A673 (cell line): Measurements from ENCODE around the gene PRPF38A. TPM values are rescaled to one million over a fixed set of nuclear protein-coding genes. Genes with fewer than 3 reads are reported as not detected.
"Not testable (repeated sequence)": the region's sequence is repeated elsewhere in the genome, so short reads cannot be mapped to it uniquely, and the experiment has no call there.

Source experiments
- BruUV-seq: library from RNA; stranded (reverse); fragments of 400-500 nt; replicated peaks from 2 replicates; lab custom pipeline; 2021; lab: Mats Ljungman, UMichigan
- CTCF ChIA-PET: fragments of 300-600 bp; sonication (Branson Sonifier 250); formaldehyde crosslinking; loops from one replicate; lab custom pipeline; 2022; ENCODE audit warnings: antibody characterized with exemption; lab: Charles Lee
- POLR2A ChIA-PET: fragments of 300-600 bp; sonication (Branson Sonifier 250); formaldehyde crosslinking; loops from one replicate; lab custom pipeline; 2022; ENCODE audit warnings: antibody characterized with exemption; ENCODE audit not compliant: low non-redundant PET; lab: Charles Lee
- DNase-seq: peaks from one replicate; pipeline ENCODE4 v3.0.0-alpha.2; 2015; ENCODE audit warnings: low spot score
- H3K27ac ChIP-seq: fragments of 200-600 bp; sonication (generic); 2 replicates; pipeline ENCODE4 v1.5.1; 2016; ENCODE audit warnings: mixed run types, low read depth, mild to moderate bottlenecking, mixed read lengths, antibody characterized with exemption, low read length; ENCODE audit not compliant: poor library complexity, severe bottlenecking
- H3K27me3 ChIP-seq: fragments of 200-600 bp; sonication (generic); replicated peaks from 2 replicates; pipeline ENCODE4 v1.6.1; 2017; ENCODE audit warnings: mixed run types, low read depth, mild to moderate bottlenecking, mixed read lengths, antibody characterized with exemption, low read length; ENCODE audit not compliant: insufficient read depth, poor library complexity
- H3K36me3 ChIP-seq: fragments of 200-600 bp; sonication (generic); 2 replicates; pipeline ENCODE4 v1.6.1; 2016; ENCODE audit warnings: mixed run types, mild to moderate bottlenecking, mixed read lengths, antibody characterized with exemption, low read length; ENCODE audit not compliant: insufficient read depth, poor library complexity, severe bottlenecking
- H3K4me1 ChIP-seq: fragments of 200-600 bp; sonication (generic); 2 replicates; pipeline ENCODE4 v1.6.1; 2017; ENCODE audit warnings: mixed run types, mild to moderate bottlenecking, mixed read lengths, antibody characterized with exemption, low read length; ENCODE audit not compliant: insufficient read depth, poor library complexity, severe bottlenecking
- H3K4me3 ChIP-seq: fragments of 200-600 bp; sonication (generic); 2 replicates; pipeline ENCODE4 v1.5.1; 2016; ENCODE audit warnings: low read depth, mixed run types, mild to moderate bottlenecking, mixed read lengths, low read length; ENCODE audit not compliant: poor library complexity, severe bottlenecking
- H3K9me3 ChIP-seq: fragments of 200-600 bp; sonication (generic); 2 replicates; pipeline ENCODE4 v1.6.1; 2016; ENCODE audit warnings: mixed run types, low read depth, mild to moderate bottlenecking, mixed read lengths, antibody characterized with exemption, low read length; ENCODE audit not compliant: poor library complexity, severe bottlenecking
- CTCF ChIP-seq: fragments of 300-800, 200-600 bp; sonication (generic); conservative IDR thresholded peaks from 2 replicates; pipeline ENCODE4 v1.5.1; 2017; ENCODE audit warnings: low read depth, mild to moderate bottlenecking, antibody characterized with exemption, low read length, moderate library complexity, mixed read lengths
- EZH2 ChIP-seq: fragments of 200-600 bp; sonication (generic); IDR thresholded peaks from 2 replicates; pipeline ENCODE4 v1.6.1; 2017; ENCODE audit warnings: borderline replicate concordance, low read depth, mild to moderate bottlenecking, mixed read lengths, antibody characterized with exemption, low read length; ENCODE audit not compliant: poor library complexity, severe bottlenecking
- intact Hi-C: fragments of 100-400 bp; cut with micrococcal nuclease; formaldehyde crosslinking; loops from one replicate; pipeline ENCODE4 v1.10.0; 2022; ENCODE audit not compliant: unreplicated experiment
- total RNA-seq: library from RNA; stranded (reverse); gene quantifications from 2 replicates; pipeline ENCODE4 v1.2.3, GENCODE V29; 2021

PRPF38A gene
- total RNA-seq, 1 experiment from 2014 or later = 95.7 TPM

GRCh38 chr1:52367272-52367671 lies 37.1 kb upstream of the PRPF38A start:
- intact Hi-C loops = loop anchor here (5.0 to 10.0 kb wide), 2 partner anchors 225 to 318 kb away; partner anchors contain the start of gene ZFYVE9
- H3K4me3 ChIP-seq = no peak overlapping the region
- POLR2A ChIA-PET = no interaction called here

GRCh38 chr1:52368383-52369172 lies 35.8 kb upstream of the PRPF38A start:
- Histone ChIP-seq H3K9me3 (no peaks in the 10 kb centered on the region), H3K27ac (peak overlapping the region; percentile 59), H3K27me3 (no peaks in the 10 kb centered on the region), H3K4me1 (peaks cover 12% of the 10 kb centered on the region), H3K4me3 (peak overlapping the region; percentile 50), H3K36me3 (peaks cover 23% of the 10 kb centered on the region)
- no TSS peak for BruUV-seq
- peak; percentile 42; the same call in 1 of the 2 replicates for TF ChIP-seq CTCF
- TF ChIP-seq EZH2 = no peak
- ChIA-PET POLR2A (no interaction called here), CTCF (interaction anchor here (0.6 to 1.0 kb wide), 4 partner anchors 39 to 531 kb away, joined by 3 to 5 read pairs (median 3); no protein-coding TSS in a partner anchor)
- DNase-seq = peak; percentile 77
- intact Hi-C loops = loop anchor here (5.0 to 10.0 kb wide), 2 partner anchors 226 to 316 kb away; partner anchors contain the start of gene ZFYVE9

More at GRCh38 chr1:52367272-52367671, 37.1 kb upstream of the PRPF38A start:
- H3K27me3 ChIP-seq = no peaks in the 10 kb centered on the region
- no TSS peak for BruUV-seq
- peaks cover 12% of the 10 kb centered on the region for H3K4me1 ChIP-seq
- CTCF ChIA-PET = no interaction called here
- H3K27ac ChIP-seq = peak overlapping the region; percentile 91
- DNase-seq = no peak
- TF ChIP-seq EZH2 (no peak), CTCF (no peak)
- no peaks in the 10 kb centered on the region for H3K9me3 ChIP-seq
- H3K36me3 ChIP-seq = peaks cover 16% of the 10 kb centered on the region

- H3K4me1 ChIP-seq, H3K4me3 ChIP-seq, POLR2A ChIA-PET, H3K27ac ChIP-seq, H3K9me3 ChIP-seq, H3K27me3 ChIP-seq, CTCF ChIA-PET, BruUV-seq: not testable (repeated sequence)
- H3K36me3 ChIP-seq = peaks cover 32% of the 10 kb centered on the region
- peak; percentile 58 for DNase-seq
- intact Hi-C loops = loop anchor here (5.0 to 10.0 kb wide), 2 partner anchors 228 to 315 kb away; partner anchors contain the start of gene ZFYVE9
These were observed 34.6 kb upstream of the PRPF38A start for GRCh38 chr1:52369851-52370250.
